ENCODE measurements around the gene SUGCT.

DNA sequence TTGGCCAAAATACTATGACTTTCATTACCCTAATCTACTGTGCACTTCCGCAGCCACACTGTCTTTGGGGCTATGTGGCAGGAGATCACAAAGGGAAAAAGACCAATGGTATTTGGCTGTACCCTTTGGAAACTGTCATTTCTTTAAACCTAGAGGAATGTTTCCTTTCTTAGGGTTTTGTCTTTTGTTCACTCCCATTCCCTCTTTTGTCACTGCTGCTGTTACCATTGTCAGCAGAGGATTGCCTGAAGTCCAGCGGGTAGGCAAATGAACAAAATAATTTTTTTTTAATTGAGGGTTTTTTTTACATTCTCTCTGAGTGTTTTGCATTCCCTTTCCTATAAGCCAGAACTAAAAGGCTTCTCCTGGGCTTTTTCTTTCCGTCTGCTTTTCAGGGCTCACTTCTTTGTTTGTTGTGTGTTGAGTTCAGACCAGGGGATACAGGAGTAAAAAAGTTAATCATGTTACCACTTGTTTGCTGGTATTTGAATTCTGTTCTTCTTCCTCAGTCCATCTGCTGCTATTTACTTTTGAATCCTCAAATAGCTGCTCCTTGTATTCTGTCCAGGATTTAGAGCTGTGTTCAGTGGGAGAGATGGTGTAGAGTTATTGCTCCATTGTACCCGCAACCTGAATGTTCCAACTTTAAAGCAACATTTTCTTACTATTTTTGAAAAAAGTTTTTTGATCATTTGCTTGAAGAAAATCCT lies 374.6 kb downstream of the SUGCT start:
- TF ChIP-seq, protein P1, sequence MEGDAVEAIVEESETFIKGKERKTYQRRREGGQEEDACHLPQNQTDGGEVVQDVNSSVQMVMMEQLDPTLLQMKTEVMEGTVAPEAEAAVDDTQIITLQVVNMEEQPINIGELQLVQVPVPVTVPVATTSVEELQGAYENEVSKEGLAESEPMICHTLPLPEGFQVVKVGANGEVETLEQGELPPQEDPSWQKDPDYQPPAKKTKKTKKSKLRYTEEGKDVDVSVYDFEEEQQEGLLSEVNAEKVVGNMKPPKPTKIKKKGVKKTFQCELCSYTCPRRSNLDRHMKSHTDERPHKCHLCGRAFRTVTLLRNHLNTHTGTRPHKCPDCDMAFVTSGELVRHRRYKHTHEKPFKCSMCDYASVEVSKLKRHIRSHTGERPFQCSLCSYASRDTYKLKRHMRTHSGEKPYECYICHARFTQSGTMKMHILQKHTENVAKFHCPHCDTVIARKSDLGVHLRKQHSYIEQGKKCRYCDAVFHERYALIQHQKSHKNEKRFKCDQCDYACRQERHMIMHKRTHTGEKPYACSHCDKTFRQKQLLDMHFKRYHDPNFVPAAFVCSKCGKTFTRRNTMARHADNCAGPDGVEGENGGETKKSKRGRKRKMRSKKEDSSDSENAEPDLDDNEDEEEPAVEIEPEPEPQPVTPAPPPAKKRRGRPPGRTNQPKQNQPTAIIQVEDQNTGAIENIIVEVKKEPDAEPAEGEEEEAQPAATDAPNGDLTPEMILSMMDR (conservative IDR thresholded peaks at IDR 0.05; ENCODE audit: low read length): no peak
- no peak for TF ChIP-seq EZH2phosphoT487 (IDR thresholded peaks at IDR 0.05; ENCODE audit: borderline replicate concordance, low read depth, low read length)

Data from OCI-LY7 (cell line).